ENCODE data around the gene IL1RN. TPM values are rescaled to one million over a fixed set of nuclear protein-coding genes. Genes with fewer than 3 reads are reported as not detected.

IL1RN gene
- total RNA-seq, 4 donors from 2014 or later, result 0.77 TPM; not detected in 3

DNA sequence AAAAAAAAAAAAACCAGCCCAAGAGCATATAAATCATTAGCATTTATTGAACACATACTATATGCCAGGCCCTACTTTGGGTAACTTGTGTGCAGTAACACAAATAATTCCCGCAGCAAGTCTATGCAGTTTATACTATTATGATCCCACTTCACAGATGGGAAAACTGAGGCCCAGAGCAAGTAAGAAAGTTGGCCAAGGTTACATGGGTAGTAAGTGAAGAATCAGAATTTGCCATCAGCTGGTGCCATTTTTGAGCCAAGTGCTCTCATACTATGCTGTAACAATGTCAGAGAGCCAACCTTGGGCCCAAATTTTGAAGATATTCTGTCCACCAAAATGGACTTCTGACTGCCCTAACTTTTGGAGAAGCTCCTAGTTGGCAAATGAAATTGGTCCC lies 32.9 kb downstream of the IL1RN start:
- Histone ChIP-seq H3K4me3 (no peak overlapping the region), H3K27ac (no peak overlapping the region), H3K4me1 (no peaks in the 10 kb centered on the region), H3K36me3 (no peaks in the 10 kb centered on the region), H3K27me3 (no peaks in the 10 kb centered on the region), H3K9me3 (no peaks in the 10 kb centered on the region)
- TF ChIP-seq POLR2A (IDR thresholded peaks at IDR 0.05), result no peak
- no peak for TF ChIP-seq CTCF (IDR thresholded peaks at IDR 0.05)
- intact Hi-C loops (cut with DNase I; ENCODE audit: low total_unique reads), result no loop called here
- no peak for DNase-seq

DNA sequence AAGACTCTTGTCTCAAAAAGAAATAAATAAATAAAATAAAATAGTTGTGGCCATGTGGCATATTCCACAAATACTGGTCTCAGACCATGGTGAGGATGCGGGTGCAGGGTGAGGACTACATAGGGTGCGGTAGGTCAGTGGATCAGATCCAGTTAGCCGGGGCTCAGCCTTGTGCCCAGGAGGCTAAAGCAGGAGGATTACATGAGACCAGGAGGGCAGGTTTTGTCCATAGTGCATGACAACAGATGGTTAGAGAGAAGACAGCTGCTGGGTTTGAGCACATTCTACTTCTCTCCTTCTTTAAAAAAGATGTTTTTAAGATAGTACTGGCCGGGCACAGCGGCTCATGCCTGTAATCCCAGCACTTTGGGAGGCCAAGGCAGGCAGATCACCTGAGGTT lies 33.6 kb downstream of the IL1RN start:
- H3K9me3 ChIP-seq, result no peaks in the 10 kb centered on the region
- no peak overlapping the region for H3K4me3 ChIP-seq
- H3K27me3 ChIP-seq, result no peaks in the 10 kb centered on the region
- H3K4me1 ChIP-seq, result no peaks in the 10 kb centered on the region
- DNase-seq, result no peak
- no peaks in the 10 kb centered on the region for H3K36me3 ChIP-seq
- intact Hi-C loops (cut with DNase I; ENCODE audit: low total_unique reads), result no loop called here
- no peak overlapping the region for H3K27ac ChIP-seq
- TF ChIP-seq CTCF (IDR thresholded peaks at IDR 0.05) (no peak), POLR2A (IDR thresholded peaks at IDR 0.05) (no peak)

DNA sequence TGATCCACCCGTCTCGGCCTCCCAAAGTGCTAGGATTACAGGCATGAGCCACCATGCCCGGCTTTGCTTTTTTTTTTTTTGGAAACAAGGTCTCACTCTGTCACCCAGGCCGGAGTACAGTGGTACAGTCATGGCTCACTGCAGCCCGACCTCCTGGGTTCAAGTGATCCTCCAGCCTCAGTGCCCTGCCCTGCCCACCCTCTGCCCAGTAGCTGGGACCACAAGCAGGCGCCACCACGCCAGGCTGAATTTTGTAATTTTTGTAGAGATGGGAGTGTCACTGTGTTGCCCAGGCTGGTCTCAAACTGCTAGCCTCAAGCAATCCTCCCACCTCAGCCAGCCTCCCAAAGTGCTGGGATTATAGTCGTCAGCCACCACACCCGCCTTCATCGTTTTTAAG lies 34.8 kb downstream of the IL1RN start:
- intact Hi-C loops (cut with DNase I; ENCODE audit: low total_unique reads), result no loop called here
- Histone ChIP-seq H3K4me1 (no peaks in the 10 kb centered on the region), H3K36me3 (no peaks in the 10 kb centered on the region), H3K27me3 (no peaks in the 10 kb centered on the region), H3K4me3 (no peak overlapping the region), H3K9me3 (no peaks in the 10 kb centered on the region), H3K27ac (no peak overlapping the region)
- DNase-seq, result no peak
- TF ChIP-seq CTCF (IDR thresholded peaks at IDR 0.05) (no peak), POLR2A (IDR thresholded peaks at IDR 0.05) (no peak)

DNA sequence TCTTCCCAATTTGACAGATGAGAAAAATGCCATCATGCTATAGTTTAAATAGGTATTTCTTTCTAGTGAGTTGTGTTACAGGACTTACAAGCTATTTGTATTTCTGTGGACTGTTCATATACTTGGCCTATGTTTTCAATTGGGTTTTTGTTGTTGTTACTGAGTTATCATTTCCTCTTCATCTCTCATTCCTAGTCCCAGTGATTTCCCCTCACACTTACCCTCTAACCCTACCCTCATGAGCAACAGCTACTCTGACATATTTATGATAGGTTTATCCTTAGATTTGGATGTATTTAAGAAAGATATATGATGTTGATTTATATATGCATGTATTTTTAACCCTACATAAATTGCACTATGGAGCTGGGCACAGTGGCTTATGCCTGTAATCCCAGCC lies 35.5 kb downstream of the IL1RN start:
- Histone ChIP-seq H3K4me1 (no peaks in the 10 kb centered on the region), H3K36me3 (no peaks in the 10 kb centered on the region), H3K27ac (no peak overlapping the region), H3K9me3 (no peaks in the 10 kb centered on the region), H3K27me3 (no peaks in the 10 kb centered on the region), H3K4me3 (no peak overlapping the region)
- no peak for DNase-seq
- intact Hi-C loops (cut with DNase I; ENCODE audit: low total_unique reads), result no loop called here
- no peak for TF ChIP-seq CTCF (IDR thresholded peaks at IDR 0.05)
- TF ChIP-seq POLR2A (IDR thresholded peaks at IDR 0.05), result no peak

DNA sequence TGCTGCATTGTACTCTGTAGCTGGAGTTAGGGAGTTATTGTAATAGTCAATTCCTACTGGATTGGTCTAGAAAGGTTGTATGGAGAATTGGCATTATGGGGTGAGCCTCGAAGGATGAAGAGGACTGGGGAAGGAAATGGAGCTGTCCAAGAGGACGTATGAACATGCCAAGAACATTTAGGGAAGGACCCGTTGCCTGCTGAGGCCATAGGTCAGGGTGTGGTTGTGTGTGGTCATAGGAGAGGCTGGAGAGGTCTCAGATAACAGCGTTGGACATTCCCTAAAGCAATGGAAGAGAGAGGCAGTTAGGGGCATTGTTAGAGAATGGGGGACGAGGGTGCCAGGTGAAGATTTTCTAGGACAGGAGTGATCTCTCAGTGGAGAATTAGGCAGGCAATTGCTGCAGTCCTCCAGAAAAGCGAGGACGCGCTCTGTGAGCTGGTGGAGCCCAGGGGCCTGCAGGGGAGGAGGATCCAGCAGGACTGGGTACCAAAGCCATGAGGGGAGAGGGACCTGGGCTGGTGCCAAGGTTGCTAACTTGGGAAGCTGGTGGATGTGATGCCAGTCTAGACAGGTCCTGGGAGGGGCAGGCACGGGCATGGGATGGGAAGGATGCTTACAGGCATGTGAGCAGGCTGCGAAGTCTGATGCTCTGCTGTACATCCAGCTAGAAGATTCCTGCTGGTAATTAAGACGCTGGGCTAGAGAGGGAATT lies 37.0 kb downstream of the IL1RN start:
- no peaks in the 10 kb centered on the region for H3K9me3 ChIP-seq
- intact Hi-C loops (cut with DNase I; ENCODE audit: low total_unique reads), result no loop called here
- H3K36me3 ChIP-seq, result no peaks in the 10 kb centered on the region
- no peak overlapping the region for H3K4me3 ChIP-seq
- H3K27me3 ChIP-seq, result no peaks in the 10 kb centered on the region
- no peak for DNase-seq
- H3K4me1 ChIP-seq, result no peaks in the 10 kb centered on the region
- no peak overlapping the region for H3K27ac ChIP-seq
- TF ChIP-seq CTCF (IDR thresholded peaks at IDR 0.05) (no peak), POLR2A (IDR thresholded peaks at IDR 0.05) (no peak)

Data from uterus (tissue), 4 donors.